Right lobe of liver (tissue), 4 donors: ENCODE measurements around the gene CYB561A3.

Source experiments
- CTCF ChIP-seq, 4 donors: fragments of 200-600 bp in 3 of 4; fragments of 450-650 bp in 1 of 4; IDR thresholded peaks; one replicate each; pipeline versions ENCODE4 v1.5.1 to v1.8.0; 2016 to 2022; ENCODE audit warnings: antibody characterized with exemption in 4 of 4, mild to moderate bottlenecking in 2 of 4
- POLR2A ChIP-seq: fragments of 450-650 bp; IDR thresholded peaks from one replicate; pipeline ENCODE4 v1.6.1; 2017; ENCODE audit warnings: antibody characterized with exemption, mild to moderate bottlenecking
- donor health status: DM: no; HTN: no; CAD: no.
- donor health status: DM: no; HTN: no; CAD: no.
- donor health status: DM: no; HTN: yes; CAD: no.

GRCh38 chr11:61343792-61344745 lies 17.6 kb downstream of the CYB561A3 start:
- TF ChIP-seq CTCF (IDR thresholded peaks at IDR 0.05) (no peak), POLR2A (no peak)
